Measurements from ENCODE around the gene ALG6. TPM values are rescaled to one million over a fixed set of nuclear protein-coding genes. Genes with fewer than 3 reads are reported as not detected.

The ALG6 gene
- total RNA-seq, 1 experiment from 2014 or later: 14.2 TPM

Other genes starting within 250 kb of the ALG6 start
- not detected in 2 replicates for gene FOXD3, start 45.1 kb upstream of the ALG6 start, total RNA-seq (2014; rRNA removed)
- gene ITGB3BP, start 155.6 kb downstream of the ALG6 start, total RNA-seq (2014; rRNA removed): 22.1 and 24.9 TPM in 2 replicates
- gene EFCAB7, start 155.9 kb downstream of the ALG6 start, total RNA-seq (2014; rRNA removed): 3.6 and 5.6 TPM in 2 replicates
- gene PGM1, start 225.8 kb downstream of the ALG6 start, total RNA-seq (2014; rRNA removed): 103 TPM in 2 replicates